ENCODE data around the gene FCGR3A. TPM values are rescaled to one million over a fixed set of nuclear protein-coding genes. Genes with fewer than 3 reads are reported as not detected.
"Not testable (repeated sequence)": the region's sequence is repeated elsewhere in the genome, so short reads cannot be mapped to it uniquely, and the experiment has no call there.

FCGR3A gene
- total RNA-seq, 1 donor from 2014 or later = 23.0 TPM

- DNase-seq; ATAC-seq (ENCODE audit: poor library complexity); intact Hi-C loops (cut with DNase I): not testable (repeated sequence)
Measured at GRCh38 chr1:161537068-161537669, 12.4 kb downstream of the FCGR3A start.

GRCh38 chr1:161532644-161533567 is 16.7 kb downstream of the FCGR3A start:
- ATAC-seq (ENCODE audit: poor library complexity); intact Hi-C loops (cut with DNase I): not testable (repeated sequence)
- DNase-seq = peak; percentile 44

GRCh38 chr1:161531986-161532643 is 17.5 kb downstream of the FCGR3A start:
- intact Hi-C loops (cut with DNase I) = no loop called here
- DNase-seq (no peak), ATAC-seq (ENCODE audit: poor library complexity) (no peak)

- intact Hi-C loops (cut with DNase I) = not testable (repeated sequence)
- ATAC-seq (ENCODE audit: poor library complexity) (peak; percentile 85), DNase-seq (peak; percentile 89)
Measured at GRCh38 chr1:161530671-161531641, 18.7 kb downstream of the FCGR3A start.

- intact Hi-C loops (cut with DNase I) = not testable (repeated sequence)
- DNase-seq (peak; percentile 67), ATAC-seq (ENCODE audit: poor library complexity) (peak; percentile 83)
Measured at GRCh38 chr1:161530158-161530557, 19.5 kb downstream of the FCGR3A start.

- ATAC-seq (ENCODE audit: poor library complexity); DNase-seq; intact Hi-C loops (cut with DNase I): not testable (repeated sequence)
Measured at GRCh38 chr1:161529463-161530104, 20.0 kb downstream of the FCGR3A start.

GRCh38 chr1:161528550-161528949 is 21.1 kb downstream of the FCGR3A start:
- peak; percentile 79 for DNase-seq
- intact Hi-C loops (cut with DNase I); ATAC-seq (ENCODE audit: poor library complexity): not testable (repeated sequence)

GRCh38 chr1:161525918-161526317 is 23.7 kb downstream of the FCGR3A start:
- intact Hi-C loops (cut with DNase I); ATAC-seq (ENCODE audit: poor library complexity); DNase-seq: not testable (repeated sequence)

GRCh38 chr1:161525321-161525720 is 24.3 kb downstream of the FCGR3A start:
- peak; percentile 56 for DNase-seq
- intact Hi-C loops (cut with DNase I); ATAC-seq (ENCODE audit: poor library complexity): not testable (repeated sequence)

- peak; percentile 49 for DNase-seq
- intact Hi-C loops (cut with DNase I) = not testable (repeated sequence)
- peak; percentile 50 for ATAC-seq (ENCODE audit: poor library complexity)
Measured at GRCh38 chr1:161524742-161525291, 24.8 kb downstream of the FCGR3A start.

GRCh38 chr1:161523817-161524741 is 25.5 kb downstream of the FCGR3A start, which contains the start of gene HSPA6:
Gene HSPA6 (plus strand): TSS chr1:161524540. CDS start chr1:161524659, 119 bp downstream.
- ATAC-seq (ENCODE audit: poor library complexity) (peak; percentile 89), DNase-seq (peak; percentile 68)
- intact Hi-C loops (cut with DNase I) = not testable (repeated sequence)

GRCh38 chr1:161523041-161523816 is 26.4 kb downstream of the FCGR3A start:
- ATAC-seq (ENCODE audit: poor library complexity) = peak; percentile 19
- intact Hi-C loops (cut with DNase I); DNase-seq: not testable (repeated sequence)

- intact Hi-C loops (cut with DNase I); DNase-seq: not testable (repeated sequence)
Measured at GRCh38 chr1:161513953-161514352, 35.7 kb downstream of the FCGR3A start.

GRCh38 chr1:161513448-161513780 is 36.2 kb downstream of the FCGR3A start:
- ATAC-seq (ENCODE audit: poor library complexity) = peak; percentile 31
- intact Hi-C loops (cut with DNase I); DNase-seq: not testable (repeated sequence)

More at GRCh38 chr1:161513953-161514352, 35.7 kb downstream of the FCGR3A start:
- ATAC-seq (ENCODE audit: poor library complexity) = not testable (repeated sequence)

Data from Right ventricle myocardium superior (tissue), 1 donor.